Mesenchymal stem cell (in vitro differentiated cells and primary cell): ENCODE results near the gene PPFIBP2.
A peak's percentile ranks its signal among the peaks of the same experiment; 100 is the strongest.

Source experiments
- DNase-seq: peaks from one replicate; pipeline ENCODE4 v3.0.0-alpha.2; 2013
- H2AFZ ChIP-seq: one replicate; pipeline ENCODE4 v1.6.1; 2013; ENCODE audit warnings: low read depth, mild to moderate bottlenecking, control low read depth, inconsistent platforms, low read length, moderate library complexity
- H2AK5ac ChIP-seq: 2 replicates; pipeline ENCODE4 v1.6.1; 2013; ENCODE audit warnings: low read length, moderate library complexity, mild to moderate bottlenecking, inconsistent platforms; ENCODE audit not compliant: severe bottlenecking
- H2BK120ac ChIP-seq: one replicate; pipeline ENCODE4 v1.6.1; 2013; ENCODE audit warnings: low read depth, mild to moderate bottlenecking, inconsistent platforms, low read length, moderate library complexity
- H2BK12ac ChIP-seq, 2 experiments: one replicate each; pipeline ENCODE4 v1.6.1; 2013; ENCODE audit warnings: inconsistent platforms in 2 of 2, low read length in 2 of 2, mild to moderate bottlenecking in 2 of 2, moderate library complexity in 2 of 2, control low read depth in 1 of 2
- H2BK15ac ChIP-seq: one replicate; pipeline ENCODE4 v1.6.1; 2013; ENCODE audit warnings: mild to moderate bottlenecking, low read depth, inconsistent platforms; ENCODE audit not compliant: poor library complexity, severe bottlenecking
- H2BK5ac ChIP-seq: 2 replicates; pipeline ENCODE4 v1.6.1; 2013; ENCODE audit warnings: low read depth, mild to moderate bottlenecking, low read length, control low read depth, inconsistent platforms; ENCODE audit not compliant: poor library complexity, severe bottlenecking
- H3K14ac ChIP-seq, 2 experiments: one replicate each; pipeline ENCODE4 v1.6.1; 2013; ENCODE audit warnings: inconsistent platforms in 2 of 2, low read length in 2 of 2, control low read depth in 1 of 2, mild to moderate bottlenecking in 1 of 2, moderate library complexity in 1 of 2
- H3K18ac ChIP-seq, 2 experiments: one replicate each; pipeline ENCODE4 v1.6.1; 2013; ENCODE audit warnings: inconsistent platforms in 2 of 2, low read length in 2 of 2, control low read depth in 1 of 2, low read depth in 1 of 2, mild to moderate bottlenecking in 1 of 2
- H3K23ac ChIP-seq, 2 experiments: one replicate each; pipeline ENCODE4 v1.6.1; 2013; ENCODE audit warnings: inconsistent platforms in 2 of 2, low read length in 2 of 2, mild to moderate bottlenecking in 2 of 2, moderate library complexity in 2 of 2, control low read depth in 1 of 2
- H3K27ac ChIP-seq: 2 replicates; pipeline ENCODE4 v1.5.1; 2013; ENCODE audit warnings: mild to moderate bottlenecking, moderate library complexity, low read length, control low read depth, inconsistent platforms; ENCODE audit not compliant: poor library complexity, severe bottlenecking
- H3K27me3 ChIP-seq, 2 experiments: 2 replicates each; pipeline versions ENCODE4 v1.6.1 to v1.7.0; 2013; ENCODE audit warnings: low read length in 2 of 2, mild to moderate bottlenecking in 2 of 2, moderate library complexity in 2 of 2, control low read depth in 1 of 2, inconsistent platforms in 1 of 2; ENCODE audit not compliant: control insufficient read depth in 1 of 2, insufficient read depth in 1 of 2
- H3K36me3 ChIP-seq, 2 experiments: 2 replicates each; pipeline versions ENCODE4 v1.6.1 to v1.7.0; 2013; ENCODE audit warnings: low read length in 2 of 2, control low read depth in 1 of 2, inconsistent platforms in 1 of 2, low read depth in 1 of 2, mild to moderate bottlenecking in 1 of 2; ENCODE audit not compliant: insufficient read depth in 2 of 2, control insufficient read depth in 1 of 2
- H3K4ac ChIP-seq, 2 experiments: one replicate each; pipeline ENCODE4 v1.6.1; 2013; ENCODE audit warnings: inconsistent platforms in 2 of 2, low read length in 2 of 2, mild to moderate bottlenecking in 2 of 2, moderate library complexity in 2 of 2, control low read depth in 1 of 2, low read depth in 1 of 2
- H3K4me1 ChIP-seq: 2 replicates; pipeline ENCODE4 v1.6.1; 2013; ENCODE audit warnings: low read depth, low read length, control low read depth; ENCODE audit not compliant: control insufficient read depth, insufficient read depth
- H3K4me2 ChIP-seq: 2 replicates; pipeline ENCODE4 v1.6.1; 2013; ENCODE audit warnings: low read length, mild to moderate bottlenecking, inconsistent platforms; ENCODE audit not compliant: poor library complexity, severe bottlenecking
- H3K4me3 ChIP-seq, 2 experiments: 2 replicates each; pipeline versions ENCODE4 v1.5.1 to v1.7.0; 2013; ENCODE audit warnings: low read length in 2 of 2, mild to moderate bottlenecking in 2 of 2, control low read depth in 1 of 2, low read depth in 1 of 2; ENCODE audit not compliant: insufficient read depth in 1 of 2
- H3K79me1 ChIP-seq: replicated peaks from 2 replicates; pipeline ENCODE4 v1.6.1; 2013; ENCODE audit warnings: mild to moderate bottlenecking, control low read depth, low read length, inconsistent platforms; ENCODE audit not compliant: poor library complexity, severe bottlenecking
- H3K9ac ChIP-seq: 2 replicates; pipeline ENCODE4 v1.7.0; 2013; ENCODE audit warnings: mild to moderate bottlenecking, low read length, moderate library complexity
- H3K9me3 ChIP-seq: 2 replicates; pipeline ENCODE4 v1.7.0; 2013; ENCODE audit warnings: mild to moderate bottlenecking, low read length; ENCODE audit not compliant: control insufficient read depth
- H4K8ac ChIP-seq: one replicate; pipeline ENCODE4 v1.6.1; 2013; ENCODE audit warnings: inconsistent platforms, mild to moderate bottlenecking, low read length, moderate library complexity
- H4K91ac ChIP-seq: one replicate; pipeline ENCODE4 v1.6.1; 2013; ENCODE audit warnings: mild to moderate bottlenecking, low read length, inconsistent platforms
- WGBS: methylation state at CpG from one replicate; pipeline ENCODE4 v1.1.7; 2013; ENCODE audit warnings: mixed read lengths; 5-methylcytosine and 5-hydroxymethylcytosine counted together

The PPFIBP2 gene

DNA sequence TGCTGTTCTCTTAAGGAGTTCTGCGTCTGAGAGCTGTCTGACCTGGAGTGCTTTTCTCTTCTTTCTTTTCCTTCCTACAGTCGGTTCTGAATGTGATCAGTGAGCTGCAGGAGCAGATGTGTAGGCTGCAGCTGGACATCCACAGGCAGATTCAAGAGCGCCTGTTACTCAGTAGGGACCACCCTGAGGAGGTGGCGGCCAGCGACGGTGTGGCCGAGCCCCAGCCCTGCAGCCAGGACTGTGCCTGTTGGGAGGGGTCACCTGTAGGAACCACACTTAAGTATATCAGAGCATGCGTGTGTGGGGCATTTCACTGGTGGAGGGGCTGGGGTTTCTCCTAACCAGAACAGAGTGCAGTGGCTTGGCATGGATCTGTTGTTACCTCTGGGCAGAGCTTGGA is 103.2 kb downstream of the PPFIBP2 start:
- no peak overlapping the region for H4K8ac ChIP-seq
- no peak overlapping the region for H3K14ac ChIP-seq
- WGBS, result 96% methylated on average over 8 of the region's 8 CpGs
- no peak overlapping the region for H2BK5ac ChIP-seq
- H2BK12ac ChIP-seq, result no peak overlapping the region
- no peaks in the 10 kb centered on the region for H3K27me3 ChIP-seq
- H3K79me1 ChIP-seq, result no peaks in the 10 kb centered on the region
- no peak overlapping the region for H3K23ac ChIP-seq
- H2BK120ac ChIP-seq, result no peak overlapping the region
- H4K91ac ChIP-seq, result no peak overlapping the region
- no peak overlapping the region for H2AK5ac ChIP-seq
- H3K27ac ChIP-seq, result no peak overlapping the region
- H3K9ac ChIP-seq, result no peak overlapping the region
- no peak overlapping the region for H2BK15ac ChIP-seq
- no peak overlapping the region for H3K4ac ChIP-seq
- no peak overlapping the region for H3K4me3 ChIP-seq
- no peaks in the 10 kb centered on the region for H3K9me3 ChIP-seq
- no peak overlapping the region for H2AFZ ChIP-seq
- H3K18ac ChIP-seq, result no peak overlapping the region
- H3K4me2 ChIP-seq, result no peak overlapping the region
- DNase-seq, result no peak
- H3K4me1 ChIP-seq, result no peaks in the 10 kb centered on the region
- H3K36me3 ChIP-seq, result peaks cover 0 to 20% of the 10 kb centered on the region in 2 experiments

GRCh38 chr11:7619322-7619721 is 105.5 kb downstream of the PPFIBP2 start:
- Histone ChIP-seq H2AFZ (no peak overlapping the region), H3K4me3 (no peak overlapping the region), H3K18ac (no peak overlapping the region), H3K14ac (no peak overlapping the region), H3K27me3 (no peaks in the 10 kb centered on the region), H4K91ac (no peak overlapping the region), H3K9ac (no peak overlapping the region), H3K4ac (no peak overlapping the region), H3K4me1 (no peaks in the 10 kb centered on the region), H3K4me2 (no peak overlapping the region), H4K8ac (no peak overlapping the region), H2AK5ac (no peak overlapping the region), H2BK5ac (no peak overlapping the region), H2BK12ac (no peak overlapping the region), H3K9me3 (no peaks in the 10 kb centered on the region), H3K27ac (no peak overlapping the region), H3K36me3 (peaks cover 0 to 23% of the 10 kb centered on the region in 2 experiments), H3K23ac (no peak overlapping the region), H2BK120ac (no peak overlapping the region), H3K79me1 (no peaks in the 10 kb centered on the region), H2BK15ac (no peak overlapping the region)
- DNase-seq, result no peak
- WGBS, result 90% methylated on average over 3 of the region's 3 CpGs

DNA sequence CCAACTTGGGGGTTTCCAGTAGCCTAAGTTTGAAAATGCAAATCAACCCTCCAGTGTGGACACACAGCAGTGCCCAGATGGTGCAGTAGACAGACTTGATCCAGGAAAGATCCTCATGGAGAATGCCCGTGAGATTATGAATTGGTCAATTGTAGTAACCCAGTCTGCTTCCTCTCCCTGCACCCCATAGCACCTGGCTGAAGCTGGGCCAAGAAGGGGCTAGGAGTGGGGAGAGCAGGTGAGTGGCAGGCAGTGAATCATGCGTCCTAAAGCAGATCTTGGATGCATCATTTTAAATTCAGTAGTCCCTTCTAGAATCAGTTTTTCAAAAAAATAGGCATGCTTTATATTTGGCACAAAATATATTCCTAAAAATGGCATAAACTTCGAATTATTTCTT is 107.3 kb downstream of the PPFIBP2 start:
- no peak overlapping the region for H4K8ac ChIP-seq
- H2AFZ ChIP-seq, result no peak overlapping the region

DNA sequence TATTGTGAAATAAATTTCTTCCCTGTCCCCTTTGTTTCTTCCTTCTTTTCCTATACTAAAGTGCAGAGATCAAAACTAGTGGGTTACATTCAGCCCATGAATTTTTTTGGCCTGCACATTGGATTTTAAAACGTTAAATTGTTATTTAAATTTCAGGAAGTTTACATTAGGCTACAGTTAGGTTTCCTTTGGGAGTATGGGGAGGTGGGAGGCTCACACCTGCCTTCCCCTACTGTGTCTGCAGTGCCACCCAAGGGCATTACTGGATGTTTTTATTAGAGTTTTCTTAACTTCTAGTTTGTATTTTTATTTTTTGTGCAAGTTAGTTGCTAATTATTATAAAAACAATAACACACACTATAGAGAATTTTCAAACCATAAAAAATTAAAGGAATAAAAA is 107.8 kb downstream of the PPFIBP2 start:
- Histone ChIP-seq H3K4me1 (no peaks in the 10 kb centered on the region), H2BK120ac (no peak overlapping the region), H3K23ac (no peak overlapping the region), H4K91ac (no peak overlapping the region), H3K79me1 (no peaks in the 10 kb centered on the region), H2BK5ac (no peak overlapping the region), H2AK5ac (no peak overlapping the region), H3K4ac (no peak overlapping the region), H3K36me3 (peaks cover 0 to 32% of the 10 kb centered on the region in 2 experiments), H3K27me3 (no peaks in the 10 kb centered on the region), H3K18ac (no peak overlapping the region), H2BK12ac (no peak overlapping the region), H3K4me3 (no peak overlapping the region), H3K9ac (no peak overlapping the region), H2BK15ac (no peak overlapping the region), H3K27ac (no peak overlapping the region), H3K9me3 (no peaks in the 10 kb centered on the region), H3K4me2 (no peak overlapping the region), H3K14ac (no peak overlapping the region), H2AFZ (no peak overlapping the region), H4K8ac (no peak overlapping the region)
- WGBS, result 6% methylated on average over 1 of the region's 1 CpG
- no peak for DNase-seq

More for the DNA sequence above, 107.3 kb downstream of the PPFIBP2 start:
- Histone ChIP-seq H2AK5ac (no peak overlapping the region), H3K36me3 (peaks cover 0 to 30% of the 10 kb centered on the region in 2 experiments), H4K91ac (no peak overlapping the region), H2BK15ac (no peak overlapping the region), H3K79me1 (no peaks in the 10 kb centered on the region), H3K18ac (no peak overlapping the region), H3K4me2 (no peak overlapping the region), H3K9ac (no peak overlapping the region), H3K4me1 (no peaks in the 10 kb centered on the region), H3K14ac (no peak overlapping the region), H2BK12ac (no peak overlapping the region), H3K23ac (peak overlapping the region in 1 of 2 experiments; percentile 52), H3K4me3 (no peak overlapping the region), H2BK120ac (no peak overlapping the region), H3K27me3 (no peaks in the 10 kb centered on the region), H3K4ac (no peak overlapping the region), H3K9me3 (no peaks in the 10 kb centered on the region), H3K27ac (no peak overlapping the region), H2BK5ac (no peak overlapping the region)
- no peak for DNase-seq
- WGBS, result 63% methylated on average over 2 of the region's 3 CpGs
